Measurements from ENCODE around the gene KLF9. TPM values are rescaled to one million over a fixed set of nuclear protein-coding genes. Genes with fewer than 3 reads are reported as not detected.

The KLF9 gene
- total and polyA plus RNA-seq, 4 donors, result 2.2 to 77.0 (median 16.7) TPM

DNA sequence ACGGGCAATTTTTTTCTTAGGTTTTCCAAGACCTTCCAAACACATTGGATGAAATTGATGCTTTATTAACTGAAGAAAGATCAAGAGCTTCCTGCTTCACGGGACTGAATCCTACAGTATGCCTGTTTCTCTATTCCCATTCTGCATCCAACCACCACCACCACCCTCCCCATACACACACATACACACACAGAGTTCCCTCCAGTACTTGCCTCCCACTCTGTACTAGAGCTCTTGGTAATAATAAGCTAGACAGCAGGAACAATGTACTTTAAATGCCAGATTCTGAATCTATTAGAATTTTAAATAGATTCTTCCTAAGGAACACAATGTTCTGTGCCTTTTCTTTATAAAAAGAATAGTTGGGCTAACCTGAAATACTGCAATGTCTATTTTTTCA lies 67.4 kb downstream of the KLF9 start:
- Histone ChIP-seq H3K27ac (ENCODE audit: low read depth in 1 of 2, low read length in 2 of 2) (no peak overlapping the region), H3K4me3 (ENCODE audit: low read depth in 1 of 3, low read length in 3 of 3) (no peak overlapping the region), H3K9ac (ENCODE audit: low read depth in 1 of 2, low read length in 2 of 2) (no peak overlapping the region), H3K27me3 (ENCODE audit: control insufficient read depth in 4 of 4, insufficient read depth in 4 of 4, low read length in 3 of 4) (no peaks in the 10 kb centered on the region), H3K9me3 (ENCODE audit: control insufficient read depth in 4 of 4, low read length in 3 of 4) (no peaks in the 10 kb centered on the region), H3K36me3 (ENCODE audit: control insufficient read depth in 4 of 4, insufficient read depth in 3 of 4, low read depth in 1 of 4, low read length in 3 of 4) (peaks cover 4 to 17% (median 9%) of the 10 kb centered on the region in 4 donors), H3K4me1 (ENCODE audit: control insufficient read depth in 4 of 4, insufficient read depth in 4 of 4, low read length in 3 of 4) (no peaks in the 10 kb centered on the region)
- 96% methylated on average over 2 of the region's 2 CpGs for WGBS
- DNase-seq (ENCODE audit: low spot score), result no peak
- TF ChIP-seq CTCF (IDR thresholded peaks at IDR 0.05; ENCODE audit: low read depth, low read length, missing input control) (no peak), YY1 (IDR thresholded peaks at IDR 0.05) (no peak), RAD21 (IDR thresholded peaks at IDR 0.05) (no peak), RXRA (IDR thresholded peaks at IDR 0.05) (no peak), EGR1 (IDR thresholded peaks at IDR 0.05; ENCODE audit: low read depth in 2 of 2) (no peak), HNF4G (IDR thresholded peaks at IDR 0.05) (no peak), FOXA1 (IDR thresholded peaks at IDR 0.05) (no peak), NR2F2 (IDR thresholded peaks at IDR 0.05) (no peak), ZBTB33 (IDR thresholded peaks at IDR 0.05) (no peak), FOXA2 (IDR thresholded peaks at IDR 0.05) (no peak), SP1 (IDR thresholded peaks at IDR 0.05) (no peak), JUND (IDR thresholded peaks at IDR 0.05) (no peak), HNF4A (conservative IDR thresholded peaks at IDR 0.05) (no peak), TAF1 (conservative IDR thresholded peaks at IDR 0.05) (no peak)
- TF ChIP-seq, protein P1, sequence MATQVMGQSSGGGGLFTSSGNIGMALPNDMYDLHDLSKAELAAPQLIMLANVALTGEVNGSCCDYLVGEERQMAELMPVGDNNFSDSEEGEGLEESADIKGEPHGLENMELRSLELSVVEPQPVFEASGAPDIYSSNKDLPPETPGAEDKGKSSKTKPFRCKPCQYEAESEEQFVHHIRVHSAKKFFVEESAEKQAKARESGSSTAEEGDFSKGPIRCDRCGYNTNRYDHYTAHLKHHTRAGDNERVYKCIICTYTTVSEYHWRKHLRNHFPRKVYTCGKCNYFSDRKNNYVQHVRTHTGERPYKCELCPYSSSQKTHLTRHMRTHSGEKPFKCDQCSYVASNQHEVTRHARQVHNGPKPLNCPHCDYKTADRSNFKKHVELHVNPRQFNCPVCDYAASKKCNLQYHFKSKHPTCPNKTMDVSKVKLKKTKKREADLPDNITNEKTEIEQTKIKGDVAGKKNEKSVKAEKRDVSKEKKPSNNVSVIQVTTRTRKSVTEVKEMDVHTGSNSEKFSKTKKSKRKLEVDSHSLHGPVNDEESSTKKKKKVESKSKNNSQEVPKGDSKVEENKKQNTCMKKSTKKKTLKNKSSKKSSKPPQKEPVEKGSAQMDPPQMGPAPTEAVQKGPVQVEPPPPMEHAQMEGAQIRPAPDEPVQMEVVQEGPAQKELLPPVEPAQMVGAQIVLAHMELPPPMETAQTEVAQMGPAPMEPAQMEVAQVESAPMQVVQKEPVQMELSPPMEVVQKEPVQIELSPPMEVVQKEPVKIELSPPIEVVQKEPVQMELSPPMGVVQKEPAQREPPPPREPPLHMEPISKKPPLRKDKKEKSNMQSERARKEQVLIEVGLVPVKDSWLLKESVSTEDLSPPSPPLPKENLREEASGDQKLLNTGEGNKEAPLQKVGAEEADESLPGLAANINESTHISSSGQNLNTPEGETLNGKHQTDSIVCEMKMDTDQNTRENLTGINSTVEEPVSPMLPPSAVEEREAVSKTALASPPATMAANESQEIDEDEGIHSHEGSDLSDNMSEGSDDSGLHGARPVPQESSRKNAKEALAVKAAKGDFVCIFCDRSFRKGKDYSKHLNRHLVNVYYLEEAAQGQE (IDR thresholded peaks at IDR 0.05), result no peak
- TF ChIP-seq, protein P2, sequence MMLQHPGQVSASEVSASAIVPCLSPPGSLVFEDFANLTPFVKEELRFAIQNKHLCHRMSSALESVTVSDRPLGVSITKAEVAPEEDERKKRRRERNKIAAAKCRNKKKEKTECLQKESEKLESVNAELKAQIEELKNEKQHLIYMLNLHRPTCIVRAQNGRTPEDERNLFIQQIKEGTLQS (IDR thresholded peaks at IDR 0.05), result no peak
- TF ChIP-seq, protein P3, sequence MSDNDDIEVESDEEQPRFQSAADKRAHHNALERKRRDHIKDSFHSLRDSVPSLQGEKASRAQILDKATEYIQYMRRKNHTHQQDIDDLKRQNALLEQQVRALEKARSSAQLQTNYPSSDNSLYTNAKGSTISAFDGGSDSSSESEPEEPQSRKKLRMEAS (IDR thresholded peaks at IDR 0.05), result no peak

- Histone ChIP-seq H3K27me3 (ENCODE audit: control insufficient read depth in 4 of 4, insufficient read depth in 4 of 4, low read length in 3 of 4) (no peaks in the 10 kb centered on the region), H3K36me3 (ENCODE audit: control insufficient read depth in 4 of 4, insufficient read depth in 3 of 4, low read depth in 1 of 4, low read length in 3 of 4) (peaks cover 0 to 3% (median 1%) of the 10 kb centered on the region in 4 donors), H3K9me3 (ENCODE audit: control insufficient read depth in 4 of 4, low read length in 3 of 4) (no peaks in the 10 kb centered on the region), H3K4me1 (ENCODE audit: control insufficient read depth in 4 of 4, insufficient read depth in 4 of 4, low read length in 3 of 4) (no peaks in the 10 kb centered on the region), H3K9ac (ENCODE audit: low read depth in 1 of 2, low read length in 2 of 2) (no peak overlapping the region), H3K4me3 (ENCODE audit: low read depth in 1 of 3, low read length in 3 of 3) (no peak overlapping the region), H3K27ac (ENCODE audit: low read depth in 1 of 2, low read length in 2 of 2) (no peak overlapping the region)
- TF ChIP-seq CTCF (IDR thresholded peaks at IDR 0.05; ENCODE audit: low read depth, low read length, missing input control), result peak; percentile 39
- no peak for TF ChIP-seq EGR1 (IDR thresholded peaks at IDR 0.05; ENCODE audit: low read depth in 2 of 2)
- no peak for TF ChIP-seq FOXA2 (IDR thresholded peaks at IDR 0.05)
- TF ChIP-seq, protein P3 (IDR thresholded peaks at IDR 0.05), result no peak
- peak; percentile 79 to 80 for TF ChIP-seq RAD21 (IDR thresholded peaks at IDR 0.05)
- DNase-seq (ENCODE audit: low spot score), result no peak
- 2% methylated on average over 1 of the region's 1 CpG for WGBS
Observed at GRCh38 chr9:70340572-70340971, 73.9 kb downstream of the KLF9 start.

Data from liver (tissue), 9 donors.